Calu3 (cell line): ENCODE results near the gene SHMT2. TPM values are rescaled to one million over a fixed set of nuclear protein-coding genes. Genes with fewer than 3 reads are reported as not detected.

Experiments
- BruUV-seq: library from RNA; stranded (reverse); fragments of 400-500 nt; replicated peaks from 2 replicates; lab custom pipeline; 2021; lab: Mats Ljungman, UMichigan
- CTCF ChIA-PET: fragments of 300-600 bp; sonication (Branson Sonifier 250); formaldehyde crosslinking; loops from one replicate; lab custom pipeline; 2022; ENCODE audit warnings: antibody characterized with exemption; lab: Charles Lee
- DNase-seq: peaks from one replicate; pipeline ENCODE4 v3.0.0; 2022
- H3K27ac Mint-ChIP-seq: one replicate; pipeline ENCODE4 v1.8.0; 2022; ENCODE audit warnings: mixed read lengths; ENCODE audit not compliant: unreplicated experiment
- H3K27me3 Mint-ChIP-seq: one replicate; pipeline ENCODE4 v1.8.0; 2022; ENCODE audit warnings: mixed read lengths; ENCODE audit not compliant: unreplicated experiment
- H3K36me3 Mint-ChIP-seq: one replicate; pipeline ENCODE4 v1.8.0; 2022; ENCODE audit warnings: mild to moderate bottlenecking, moderate library complexity, mixed read lengths; ENCODE audit not compliant: insufficient read depth, unreplicated experiment
- H3K4me1 Mint-ChIP-seq: one replicate; pipeline ENCODE4 v1.8.0; 2022; ENCODE audit warnings: mild to moderate bottlenecking, low read depth, mixed read lengths; ENCODE audit not compliant: unreplicated experiment
- H3K4me3 Mint-ChIP-seq: one replicate; pipeline ENCODE4 v1.8.0; 2022; ENCODE audit warnings: mild to moderate bottlenecking, low read depth, moderate library complexity, mixed read lengths; ENCODE audit not compliant: unreplicated experiment
- H3K9me3 Mint-ChIP-seq: one replicate; pipeline ENCODE4 v1.8.0; 2022; ENCODE audit warnings: low read depth, mixed read lengths; ENCODE audit not compliant: unreplicated experiment
- CTCF ChIP-seq: fragments of 200-600 bp; IDR thresholded peaks from one replicate; pipeline ENCODE4 v1.8.0; 2022; ENCODE audit warnings: antibody characterized with exemption; ENCODE audit not compliant: unreplicated experiment
- intact Hi-C: fragments of 100-400 bp; cut with micrococcal nuclease; formaldehyde crosslinking; loops from one replicate; pipeline ENCODE4 v1.10.0; 2022; ENCODE audit not compliant: unreplicated experiment
- total RNA-seq: library from RNA; stranded (reverse); gene quantifications from 2 replicates; pipeline ENCODE4 v1.2.3, GENCODE V29; 2022

The SHMT2 gene
- total RNA-seq, 1 experiment from 2014 or later: 243 TPM

GRCh38 chr12:57196956-57197355, 32.6 kb upstream of the SHMT2 start:
- intact Hi-C loops: no loop called here
- H3K9me3 Mint-ChIP-seq: no peaks in the 10 kb centered on the region
- peaks cover 7% of the 10 kb centered on the region for H3K36me3 Mint-ChIP-seq
- no peak for TF ChIP-seq CTCF
- BruUV-seq: no TSS peak
- CTCF ChIA-PET: interaction anchor here (1.1 kb wide), 1 partner anchor 14 kb away, joined by 4 read pairs; no protein-coding TSS in a partner anchor
- no peaks in the 10 kb centered on the region for H3K4me1 Mint-ChIP-seq
- H3K27ac Mint-ChIP-seq: no peak overlapping the region
- no peak for DNase-seq
- peaks cover 32% of the 10 kb centered on the region for H3K27me3 Mint-ChIP-seq
- H3K4me3 Mint-ChIP-seq: no peak overlapping the region

- intact Hi-C loops: no loop called here
- no TSS peak for BruUV-seq
Observed at GRCh38 chr12:57198329-57198728, 31.2 kb upstream of the SHMT2 start.

DNA sequence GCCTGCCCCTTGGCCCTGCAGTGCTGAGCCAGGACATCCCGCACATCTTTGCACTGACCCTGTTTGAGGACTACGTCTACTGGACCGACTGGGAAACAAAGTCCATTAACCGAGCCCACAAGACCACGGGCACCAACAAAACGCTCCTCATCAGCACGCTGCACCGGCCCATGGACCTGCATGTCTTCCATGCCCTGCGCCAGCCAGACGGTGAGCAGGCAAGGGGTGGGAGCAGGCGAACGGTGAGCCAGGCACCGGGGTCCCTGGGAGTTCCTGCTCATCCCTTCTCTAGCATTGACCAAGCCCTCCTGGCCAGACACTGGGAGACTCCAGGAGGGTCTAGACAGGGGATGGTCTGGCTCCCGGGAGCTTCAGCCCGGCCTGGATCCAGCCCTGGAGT, 30.3 kb upstream of the SHMT2 start:
- no peak for TF ChIP-seq CTCF
- no peak overlapping the region for H3K4me3 Mint-ChIP-seq
- H3K27ac Mint-ChIP-seq: no peak overlapping the region
- CTCF ChIA-PET: no interaction called here
- DNase-seq: no peak
- intact Hi-C loops: no loop called here
- H3K27me3 Mint-ChIP-seq: peaks cover 32% of the 10 kb centered on the region
- H3K9me3 Mint-ChIP-seq: no peaks in the 10 kb centered on the region
- H3K36me3 Mint-ChIP-seq: peaks cover 3% of the 10 kb centered on the region
- no TSS peak for BruUV-seq
- no peaks in the 10 kb centered on the region for H3K4me1 Mint-ChIP-seq

More at GRCh38 chr12:57198329-57198728, 31.2 kb upstream of the SHMT2 start:
- no peak for DNase-seq
- H3K4me3 Mint-ChIP-seq: no peak overlapping the region
- TF ChIP-seq CTCF: no peak
- H3K36me3 Mint-ChIP-seq: peaks cover 3% of the 10 kb centered on the region
- H3K27me3 Mint-ChIP-seq: peaks cover 32% of the 10 kb centered on the region
- CTCF ChIA-PET: no interaction called here
- H3K9me3 Mint-ChIP-seq: no peaks in the 10 kb centered on the region
- H3K4me1 Mint-ChIP-seq: no peaks in the 10 kb centered on the region
- H3K27ac Mint-ChIP-seq: no peak overlapping the region

GRCh38 chr12:57200497-57200896, 29.0 kb upstream of the SHMT2 start:
- no TSS peak for BruUV-seq
- Mint-ChIP-seq H3K36me3 (peaks cover 3% of the 10 kb centered on the region), H3K27me3 (peaks cover 28% of the 10 kb centered on the region), H3K4me1 (no peaks in the 10 kb centered on the region), H3K9me3 (no peaks in the 10 kb centered on the region), H3K27ac (no peak overlapping the region), H3K4me3 (no peak overlapping the region)
- TF ChIP-seq CTCF: no peak
- intact Hi-C loops: no loop called here
- CTCF ChIA-PET: no interaction called here
- no peak for DNase-seq
